Sigmoid colon (tissue), 7 donors: Measurements from ENCODE around the gene USP46. TPM values are rescaled to one million over a fixed set of nuclear protein-coding genes. Genes with fewer than 3 reads are reported as not detected.

ENCODE experiments used
- DNase-seq: peaks from one replicate; pipeline ENCODE4 v3.0.0-alpha.2; 2019
- H3K27ac ChIP-seq, 4 donors: fragments of 200-600 bp; sonication (generic); one replicate each; pipeline ENCODE4 v1.5.1; 2016 to 2019; ENCODE audit warnings: mild to moderate bottlenecking in 1 of 4
- H3K27me3 ChIP-seq, 3 donors: fragments of 200-600 bp; sonication (generic); one replicate each; pipeline ENCODE4 v1.5.1; 2019; ENCODE audit warnings: mild to moderate bottlenecking in 1 of 3
- H3K36me3 ChIP-seq, 4 donors: fragments of 200-600 bp; sonication (generic); one replicate each; pipeline ENCODE4 v1.5.1; 2016 to 2019
- H3K4me1 ChIP-seq, 4 donors: fragments of 200-600 bp; sonication (generic); one replicate each; pipeline ENCODE4 v1.5.1; 2017 to 2019
- H3K4me3 ChIP-seq, 4 donors: fragments of 200-600 bp; sonication (generic); one replicate each; pipeline ENCODE4 v1.5.1; 2017 to 2019; ENCODE audit warnings: mild to moderate bottlenecking in 2 of 4, moderate library complexity in 1 of 4
- H3K9me3 ChIP-seq, 4 donors: fragments of 200-600 bp in 3 of 4; sonication (generic) in 3 of 4; one replicate each; pipeline versions ENCODE4 v1.5.1 to v1.6.1; 2013 to 2019
- EP300 ChIP-seq, 4 donors: sonication (generic); formaldehyde crosslinking; IDR thresholded peaks; one replicate each; pipeline ENCODE4 v1.6.1; 2017; ENCODE audit warnings: antibody characterized with exemption in 4 of 4
- POLR2A ChIP-seq, 2 donors: fragments of 450-650 bp; IDR thresholded peaks; one replicate each; pipeline ENCODE4 v1.6.1; 2016; ENCODE audit warnings: antibody characterized with exemption in 2 of 2, mild to moderate bottlenecking in 2 of 2, moderate library complexity in 2 of 2
- POLR2AphosphoS5 ChIP-seq, 4 donors: sonication (generic); formaldehyde crosslinking; IDR thresholded peaks; one replicate each; pipeline ENCODE4 v1.6.1; 2017; ENCODE audit warnings: antibody characterized with exemption in 4 of 4
- WGBS, 2 donors: extraction: QIAGEN DNeasy Blood & Tissue Kit; methylation state at CpG; one replicate each; pipeline ENCODE4 v1.1.7; 2013; 5-methylcytosine and 5-hydroxymethylcytosine counted together
- intact Hi-C: fragments of 100-400 bp; cut with DNase I; formaldehyde crosslinking; loops from one replicate; pipeline ENCODE4 v1.15.1; 2023
- polyA plus RNA-seq, 3 donors: library from polyadenylated mRNA; stranded (reverse); fragments of 200-250 nt; gene quantifications; one replicate each; pipeline ENCODE4 v1.2.3, GENCODE V29; 2013
- total RNA-seq, 4 donors: library from RNA; depleted of rRNA; stranded (reverse); fragments of >200 nt; gene quantifications; one replicate each; pipeline ENCODE4 v1.1.0, GENCODE V29; 2016
- TF ChIP-seq, protein P1 (sequence below), 4 experiments: fragments of 450-650 bp in 3 of 4; fragments of 200-600 bp in 1 of 4; IDR thresholded peaks; one replicate each; pipeline ENCODE4 v1.5.1; 2016 to 2019; ENCODE audit warnings: antibody characterized with exemption in 4 of 4, mild to moderate bottlenecking in 3 of 4, moderate library complexity in 2 of 4
- donor health status: healthy with polysubstance abuse.
- donor health status: Bipolar disorder and iron deficiency.
- donor health status: healthy.

Gene USP46
- total and polyA plus RNA-seq, 7 donors, result 3.3 to 9.1 (median 5.0) TPM

DNA sequence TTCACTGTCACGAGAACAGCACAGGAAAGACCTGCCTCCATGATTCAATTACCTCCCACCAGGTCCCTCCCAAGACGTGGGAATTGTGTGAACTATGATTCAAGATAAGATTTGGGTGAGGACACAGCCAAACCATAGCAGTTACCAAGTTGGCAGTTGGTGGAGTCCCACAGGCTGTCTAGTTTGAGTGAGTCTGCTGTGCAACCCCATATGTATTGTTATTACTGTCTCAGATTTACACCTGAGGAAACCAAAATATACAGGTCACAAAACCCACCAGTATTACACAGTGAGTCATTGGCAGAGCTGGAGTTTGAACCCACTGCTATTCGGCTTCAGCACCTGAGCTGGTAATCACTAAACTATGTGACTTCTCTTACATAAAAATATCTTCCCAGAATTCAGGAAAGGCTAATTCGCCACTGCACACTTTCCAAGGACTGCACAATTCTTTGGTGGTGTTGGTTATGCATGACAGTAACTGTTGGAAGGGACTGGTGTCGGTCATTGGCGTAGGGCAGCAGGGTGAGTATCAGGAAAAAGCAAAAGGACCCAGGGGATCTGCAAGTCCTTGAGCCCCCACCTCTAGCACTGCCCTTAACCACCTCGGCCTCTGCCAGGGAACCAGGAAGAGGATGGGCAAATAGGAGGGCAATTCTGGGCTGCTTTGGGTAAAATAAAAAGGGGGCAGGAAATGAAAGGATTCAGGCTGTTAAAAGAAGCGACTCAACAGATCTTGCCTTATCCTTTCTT lies 110.1 kb downstream of the USP46 start:
- H3K4me3 ChIP-seq, result no peak overlapping the region
- no peak for DNase-seq
- intact Hi-C loops, result loop anchor here (5.0 to 10.0 kb wide), 4 partner anchors 173 to 1683 kb away; partner anchors contain the start of gene RASL11B
- no peak overlapping the region for H3K27ac ChIP-seq
- no peaks in the 10 kb centered on the region for H3K27me3 ChIP-seq
- no peaks in the 10 kb centered on the region for H3K36me3 ChIP-seq
- WGBS, 2 donors, result 76 to 84% methylated on average over 8 of the region's 8 CpGs
- TF ChIP-seq, protein P1, sequence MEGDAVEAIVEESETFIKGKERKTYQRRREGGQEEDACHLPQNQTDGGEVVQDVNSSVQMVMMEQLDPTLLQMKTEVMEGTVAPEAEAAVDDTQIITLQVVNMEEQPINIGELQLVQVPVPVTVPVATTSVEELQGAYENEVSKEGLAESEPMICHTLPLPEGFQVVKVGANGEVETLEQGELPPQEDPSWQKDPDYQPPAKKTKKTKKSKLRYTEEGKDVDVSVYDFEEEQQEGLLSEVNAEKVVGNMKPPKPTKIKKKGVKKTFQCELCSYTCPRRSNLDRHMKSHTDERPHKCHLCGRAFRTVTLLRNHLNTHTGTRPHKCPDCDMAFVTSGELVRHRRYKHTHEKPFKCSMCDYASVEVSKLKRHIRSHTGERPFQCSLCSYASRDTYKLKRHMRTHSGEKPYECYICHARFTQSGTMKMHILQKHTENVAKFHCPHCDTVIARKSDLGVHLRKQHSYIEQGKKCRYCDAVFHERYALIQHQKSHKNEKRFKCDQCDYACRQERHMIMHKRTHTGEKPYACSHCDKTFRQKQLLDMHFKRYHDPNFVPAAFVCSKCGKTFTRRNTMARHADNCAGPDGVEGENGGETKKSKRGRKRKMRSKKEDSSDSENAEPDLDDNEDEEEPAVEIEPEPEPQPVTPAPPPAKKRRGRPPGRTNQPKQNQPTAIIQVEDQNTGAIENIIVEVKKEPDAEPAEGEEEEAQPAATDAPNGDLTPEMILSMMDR (IDR thresholded peaks at IDR 0.05), result no peak
- TF ChIP-seq EP300 (IDR thresholded peaks at IDR 0.05), result no peak
- H3K9me3 ChIP-seq, result no peaks in the 10 kb centered on the region
- H3K4me1 ChIP-seq, result no peaks in the 10 kb centered on the region

GRCh38 chr4:52546449-52546848 lies 112.7 kb downstream of the USP46 start:
- Histone ChIP-seq H3K4me3 (no peak overlapping the region), H3K36me3 (no peaks in the 10 kb centered on the region), H3K27ac (no peak overlapping the region), H3K4me1 (no peaks in the 10 kb centered on the region), H3K9me3 (no peaks in the 10 kb centered on the region), H3K27me3 (no peaks in the 10 kb centered on the region)
- no peak for DNase-seq
- intact Hi-C loops, result loop anchor here (2.0 to 10.0 kb wide), 5 partner anchors 174 to 1686 kb away; partner anchors contain the start of gene RASL11B
- 88 to 91% methylated on average over 4 of the region's 4 CpGs for WGBS, 2 donors
- TF ChIP-seq POLR2A (IDR thresholded peaks at IDR 0.05) (no peak), EP300 (IDR thresholded peaks at IDR 0.05) (no peak), POLR2AphosphoS5 (IDR thresholded peaks at IDR 0.05) (no peak)
- TF ChIP-seq, protein P1 (IDR thresholded peaks at IDR 0.05), result no peak

DNA sequence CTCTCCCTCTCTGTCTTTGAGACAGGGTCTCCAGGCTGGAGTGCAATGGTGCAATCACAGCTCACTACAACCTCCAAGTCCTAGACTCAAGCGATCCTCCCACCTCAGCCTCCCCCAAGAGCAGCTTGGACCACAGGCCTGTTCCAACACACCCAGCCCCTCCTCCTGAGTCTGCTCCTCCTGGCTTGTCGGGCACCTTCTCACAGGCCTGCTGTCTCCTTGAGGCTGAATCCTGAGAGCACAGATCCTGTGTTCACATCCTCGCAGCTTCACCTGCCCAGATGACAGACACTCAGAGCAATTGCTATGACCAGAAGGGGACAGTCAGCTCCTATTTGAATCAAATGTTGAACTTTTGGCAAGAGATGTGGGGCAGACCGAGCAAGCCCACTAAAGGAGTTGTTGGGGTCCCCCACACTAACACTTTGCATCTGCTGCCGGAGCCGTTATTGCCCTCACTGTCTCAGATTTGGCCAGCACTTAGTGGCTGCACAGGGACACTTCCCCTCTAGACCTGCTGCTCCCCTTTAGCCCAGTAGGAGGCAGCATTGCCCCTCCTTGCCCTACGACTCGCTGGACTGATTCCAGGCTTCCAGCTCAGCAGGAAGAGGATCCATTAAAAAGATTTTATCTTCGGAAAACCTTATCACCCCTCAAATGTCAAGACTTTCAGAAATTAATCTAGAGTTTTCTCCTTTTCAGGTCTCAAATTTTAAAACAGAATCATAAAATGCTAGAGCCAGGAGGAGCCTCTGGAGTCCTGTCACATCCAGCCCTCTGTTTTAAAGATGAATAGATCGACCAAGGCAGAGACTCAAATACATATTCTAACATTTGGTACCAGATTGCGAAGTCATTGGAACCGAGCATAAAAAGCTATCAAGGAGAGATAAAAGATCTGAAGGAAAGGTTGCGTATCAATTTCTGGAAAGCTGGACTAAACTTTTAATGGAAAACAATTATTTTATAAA lies 113.7 kb downstream of the USP46 start:
- DNase-seq, result peak; percentile 86
- Histone ChIP-seq H3K9me3 (no peaks in the 10 kb centered on the region), H3K27me3 (no peaks in the 10 kb centered on the region), H3K4me3 (no peak overlapping the region), H3K36me3 (no peaks in the 10 kb centered on the region), H3K4me1 (no peaks in the 10 kb centered on the region), H3K27ac (no peak overlapping the region)
- intact Hi-C loops, result loop anchor here (2.0 to 10.0 kb wide), 5 partner anchors 173 to 1687 kb away; partner anchors contain the start of gene RASL11B
- TF ChIP-seq POLR2A (IDR thresholded peaks at IDR 0.05) (no peak), EP300 (IDR thresholded peaks at IDR 0.05) (no peak), POLR2AphosphoS5 (IDR thresholded peaks at IDR 0.05) (peak; percentile 16 to 83 (median 52))
- TF ChIP-seq, protein P1 (IDR thresholded peaks at IDR 0.05), result peak; percentile 65 to 92 (median 80)
- WGBS, 2 donors, result 33 to 45% methylated on average over 13 of the region's 13 CpGs

Other genes starting within 250 kb of the USP46 start
- gene ERVMER34-1, start 92.1 kb upstream of the USP46 start, total RNA-seq, result not detected
- under 1 TPM in 1 of 3 donors, not detected in 2; 0.66 TPM for gene ERVMER34-1, start 92.1 kb upstream of the USP46 start, polyA plus RNA-seq
- 1 to 10 TPM in 1 of 4 donors, under 1 TPM in 3; 0.36 to 2.2 (median 0.60) TPM for gene RASL11B, start 203.0 kb upstream of the USP46 start, total RNA-seq
- 1 to 10 TPM in 1 of 3 donors, not detected in 2; 1.6 TPM for gene RASL11B, start 203.0 kb upstream of the USP46 start, polyA plus RNA-seq